ENCODE results near the gene CUL2. TPM values are rescaled to one million over a fixed set of nuclear protein-coding genes. Genes with fewer than 3 reads are reported as not detected.

Gene CUL2
- total and polyA plus RNA-seq, 2 of the 4 experiments (the other 2 are of a cell fraction): 18.9 to 36.6 TPM

DNA sequence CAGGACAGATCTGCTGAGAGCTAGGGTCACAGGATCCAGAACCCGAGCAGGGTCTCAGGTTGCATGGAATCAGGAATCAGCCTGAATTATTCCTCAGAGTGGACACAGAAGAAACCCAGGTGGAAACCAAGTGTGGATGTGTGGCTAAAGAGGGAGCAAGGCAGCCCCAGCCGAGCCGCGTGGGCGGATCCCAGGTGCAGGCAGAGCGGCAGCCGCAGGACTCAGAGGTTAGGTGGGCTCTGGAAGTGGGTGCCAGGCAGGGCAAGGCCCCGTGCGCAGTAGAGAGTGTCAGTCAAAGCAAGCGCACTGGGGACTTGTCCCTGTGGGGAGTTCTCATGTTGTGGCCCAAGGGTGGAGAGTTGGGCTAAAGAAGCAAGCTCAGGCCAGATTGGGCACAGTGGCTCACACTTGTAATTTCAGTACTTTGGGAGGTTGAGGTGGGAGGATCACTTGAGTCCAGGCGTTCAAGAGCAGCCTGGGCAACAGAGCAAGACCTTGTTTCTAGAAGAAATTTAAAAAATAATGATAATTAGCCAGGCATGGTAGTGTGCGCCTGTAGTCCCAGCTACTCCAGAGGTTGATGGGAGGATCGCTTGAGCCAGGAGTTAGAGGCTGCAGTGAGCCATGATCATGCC lies 125.9 kb downstream of the CUL2 start:
- ATAC-seq (ENCODE audit: low read depth): no peak
- ChIA-PET CTCF (interaction anchor here (1.5 kb wide), 1 partner anchor 241 kb away, joined by 6 read pairs; no protein-coding TSS in a partner anchor), POLR2A (ENCODE audit: unreplicated experiment) (no interaction called here)
- Histone ChIP-seq H3K79me1 (ENCODE audit: low read depth in 1 of 2, low read length in 2 of 2) (no peaks in the 10 kb centered on the region), H3K27ac (ENCODE audit: insufficient read depth, low read length) (no peak overlapping the region), H2BK120ac (ENCODE audit: low read depth, low read length) (no peak overlapping the region), H3K4me3 (ENCODE audit: insufficient read depth, low read depth, low read length) (no peak overlapping the region), H3K18ac (ENCODE audit: low read depth, low read length) (no peak overlapping the region), H3K4me1 (ENCODE audit: control insufficient read depth, insufficient read depth, low read length) (peaks cover 5% of the 10 kb centered on the region), H2AK9ac (replicated peaks; ENCODE audit: low read depth, low read length, poor library complexity) (no peak overlapping the region), H2AFZ (replicated peaks; ENCODE audit: low read length, poor library complexity) (no peak overlapping the region), H4K91ac (ENCODE audit: insufficient read depth, low read depth, low read length) (no peak overlapping the region), H4K8ac (ENCODE audit: low read depth in 2 of 2, low read length in 2 of 2) (no peak overlapping the region), H3K56ac (ENCODE audit: extremely low read depth, insufficient read depth, low read length) (no peak overlapping the region), H3K23ac (ENCODE audit: low read depth, low read length) (no peak overlapping the region), H3K4me2 (ENCODE audit: low read depth, low read length) (no peak overlapping the region), H4K20me1 (ENCODE audit: insufficient read depth, low read length) (no peaks in the 10 kb centered on the region), H3K36me3 (ENCODE audit: control insufficient read depth, insufficient read depth, low read length) (no peaks in the 10 kb centered on the region), H3K9me1 (ENCODE audit: insufficient read depth, low read length) (0 out of 2 replicates have a peak, but pooled peaks cover 5% of the 10 kb centered on the region), H2BK5ac (ENCODE audit: low read depth, low read length, poor library complexity, severe bottlenecking) (no peak overlapping the region), H3K14ac (replicated peaks; ENCODE audit: low read depth, low read length) (no peak overlapping the region), H2AK5ac (ENCODE audit: low read depth, low read length) (no peak overlapping the region), H3K9me3 (ENCODE audit: control insufficient read depth, insufficient read depth, low read length) (no peaks in the 10 kb centered on the region), H4K5ac (ENCODE audit: low read depth, low read length) (no peak overlapping the region), H2BK15ac (ENCODE audit: low read depth, low read length) (no peak overlapping the region), H3K27me3 (ENCODE audit: control insufficient read depth, insufficient read depth, low read length) (no peaks in the 10 kb centered on the region), H2BK20ac (ENCODE audit: low read depth, low read length) (no peak overlapping the region), H3K9ac (ENCODE audit: low read depth, low read length) (no peak overlapping the region), H3K4ac (ENCODE audit: low read depth, low read length) (no peak overlapping the region)
- intact Hi-C loops (cut with micrococcal nuclease) (no loop called here), in situ Hi-C loops (cut with MboI; ENCODE audit: low sequenced_read_pairs) (no loop called here), dilution Hi-C loops (cut with HindIII; ENCODE audit: low sequenced_read_pairs, unreplicated experiment) (no loop called here)
- 88% methylated on average over 8 of the region's 13 CpGs; no CpG with 5 or more reads in 1 of the 2 experiments for WGBS, 2 experiments (ENCODE audit: extremely low coverage in 2 of 2, insufficient read length in 1 of 2)
- TF ChIP-seq CEBPB (IDR thresholded peaks at IDR 0.05; ENCODE audit: low read depth, low read length): no peak
- TF ChIP-seq MAZ (IDR thresholded peaks at IDR 0.05; ENCODE audit: borderline replicate concordance, low read depth, low read length): no peak
- no peak for TF ChIP-seq RAD21 (IDR thresholded peaks at IDR 0.05; ENCODE audit: low read length)
- TF ChIP-seq CHD1 (IDR thresholded peaks at IDR 0.05; ENCODE audit: low read depth, low read length): no peak
- TF ChIP-seq, protein P1, sequence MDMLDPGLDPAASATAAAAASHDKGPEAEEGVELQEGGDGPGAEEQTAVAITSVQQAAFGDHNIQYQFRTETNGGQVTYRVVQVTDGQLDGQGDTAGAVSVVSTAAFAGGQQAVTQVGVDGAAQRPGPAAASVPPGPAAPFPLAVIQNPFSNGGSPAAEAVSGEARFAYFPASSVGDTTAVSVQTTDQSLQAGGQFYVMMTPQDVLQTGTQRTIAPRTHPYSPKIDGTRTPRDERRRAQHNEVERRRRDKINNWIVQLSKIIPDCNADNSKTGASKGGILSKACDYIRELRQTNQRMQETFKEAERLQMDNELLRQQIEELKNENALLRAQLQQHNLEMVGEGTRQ (IDR thresholded peaks at IDR 0.05; ENCODE audit: low read depth, low read length): no peak
- no TSS peak for BruUV-seq (replicated peaks)
- DNase-seq: no peak

Data from IMR-90 (cell line).